HG03103 (cell line): ENCODE results near the gene HIVEP1.
A peak's percentile ranks its signal among the peaks of the same experiment; 100 is the strongest.

ENCODE experiments used
- ATAC-seq: cut with Tn5 transposase; IDR thresholded peaks from one replicate; pipeline ENCODE4 v1.9.1; 2021; ENCODE audit warnings: low read depth; ENCODE audit not compliant: unreplicated experiment

The HIVEP1 gene

DNA sequence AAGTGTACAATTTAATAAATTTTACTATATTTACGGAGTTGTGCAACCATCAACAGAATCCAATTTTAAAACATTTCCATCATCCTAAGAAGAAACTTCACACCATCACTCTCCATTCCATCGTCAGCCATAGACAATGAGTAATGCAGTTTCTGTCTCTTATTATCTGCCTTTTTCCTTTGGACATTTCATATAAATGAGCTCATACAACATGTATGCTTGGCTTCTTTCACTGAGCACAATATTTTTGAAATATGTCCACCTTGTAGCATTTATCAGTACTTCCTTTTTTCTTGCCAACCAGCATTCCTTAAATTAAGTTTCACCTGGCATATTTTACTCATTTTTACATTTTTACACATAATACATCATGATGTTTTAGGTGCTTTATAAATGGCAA is 22.7 kb upstream of the HIVEP1 start:
- ATAC-seq, result no peak

DNA sequence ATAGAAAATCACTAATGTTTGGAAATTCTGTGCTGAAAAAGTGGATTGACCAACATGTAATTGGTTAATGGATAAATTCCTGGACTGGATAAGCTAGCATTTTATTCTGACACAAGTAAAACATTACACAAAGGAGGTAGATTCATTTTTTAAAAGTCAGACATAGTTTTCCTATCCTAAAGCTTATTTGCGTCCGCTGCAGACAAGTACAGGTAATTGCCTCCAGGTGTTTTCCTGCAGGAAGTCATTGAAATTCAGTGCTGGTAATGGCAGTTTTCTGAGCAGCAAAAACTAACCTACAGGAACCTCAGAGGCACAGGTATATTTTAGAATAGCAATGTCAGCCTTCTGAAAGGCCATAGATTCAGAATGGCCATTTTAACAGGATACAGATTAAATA is 20.0 kb upstream of the HIVEP1 start:
- no peak for ATAC-seq

DNA sequence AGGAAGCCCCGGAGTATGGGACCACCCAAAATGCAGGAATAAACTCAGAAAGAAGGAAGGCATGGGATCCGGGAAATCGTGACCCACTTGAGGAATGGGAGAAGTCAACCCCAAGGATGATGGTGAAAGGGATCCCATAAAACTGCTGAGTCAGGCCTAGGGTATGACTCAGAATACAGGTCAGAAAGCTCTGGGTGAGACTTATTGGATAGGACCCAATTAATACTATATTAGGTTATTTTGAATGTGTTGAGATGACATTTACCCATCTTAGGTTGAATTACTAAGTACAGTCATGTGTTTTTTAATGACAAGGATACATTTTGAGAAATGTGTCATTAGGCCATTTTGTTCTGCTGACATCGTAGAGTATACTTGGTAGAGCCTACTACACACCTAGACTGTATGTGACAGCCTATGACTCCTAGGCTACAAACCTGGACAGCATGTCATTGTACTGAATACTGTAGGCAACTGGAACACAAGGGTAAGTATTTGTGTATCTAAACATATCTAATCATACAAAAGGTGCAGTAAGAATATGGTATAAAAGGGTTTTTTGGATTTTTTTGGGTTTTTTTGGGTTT is 17.1 kb upstream of the HIVEP1 start:
- no peak for ATAC-seq

DNA sequence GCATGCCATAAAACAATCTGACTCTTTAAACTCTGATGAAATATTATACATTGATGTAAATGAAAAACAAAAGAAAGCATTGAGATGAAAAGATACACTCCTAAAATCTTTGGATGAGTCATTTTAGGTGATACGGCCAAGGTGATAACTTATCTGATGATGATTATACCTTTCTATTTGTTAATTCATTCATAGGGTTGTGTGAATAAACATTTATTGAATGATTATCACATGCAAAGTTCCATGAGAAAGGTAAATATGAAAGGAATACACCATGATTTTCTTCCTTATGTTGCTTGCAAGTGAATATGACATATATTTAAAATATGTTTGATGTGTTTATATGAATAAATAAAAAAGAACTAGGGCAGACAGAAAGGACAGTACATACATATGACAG is 15.4 kb upstream of the HIVEP1 start:
- ATAC-seq, result no peak

DNA sequence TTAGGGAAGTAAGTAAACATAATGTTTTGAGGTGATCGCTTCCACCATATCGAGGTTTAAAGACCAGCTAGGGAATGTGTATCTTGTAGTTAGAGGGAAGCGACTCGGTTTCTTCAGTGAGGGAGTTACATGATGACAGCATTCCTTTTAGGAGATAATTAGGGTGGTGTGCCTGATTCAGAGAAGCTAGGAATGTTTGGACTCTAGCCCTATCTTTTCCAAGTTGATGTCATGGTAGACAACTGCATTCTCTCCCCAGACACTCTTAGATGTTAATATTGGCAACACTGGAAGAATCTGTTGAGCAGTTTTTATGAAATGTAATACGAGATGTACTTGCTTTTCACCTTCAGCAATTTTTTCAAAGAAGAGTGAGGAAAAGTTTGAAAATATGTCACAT is 12.9 kb upstream of the HIVEP1 start:
- ATAC-seq, result no peak

DNA sequence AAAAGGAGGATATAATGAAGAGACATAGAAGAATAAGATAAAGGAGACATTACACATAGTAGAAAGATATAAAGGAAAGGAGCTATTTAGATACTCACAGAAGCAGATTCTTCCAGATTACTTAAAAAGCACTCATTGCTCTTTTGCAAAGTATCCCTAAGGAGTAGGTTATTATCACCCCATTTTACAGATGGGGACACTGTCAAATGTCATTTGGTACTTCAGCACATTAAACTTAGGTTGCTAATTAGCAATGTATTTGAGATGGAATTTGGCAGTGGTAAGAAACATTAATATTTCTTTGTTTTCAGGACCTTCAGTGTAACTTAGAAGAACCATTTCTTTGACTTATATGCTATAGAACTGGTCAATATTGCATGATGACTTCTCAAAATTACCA is 11.9 kb upstream of the HIVEP1 start:
- ATAC-seq, result no peak

DNA sequence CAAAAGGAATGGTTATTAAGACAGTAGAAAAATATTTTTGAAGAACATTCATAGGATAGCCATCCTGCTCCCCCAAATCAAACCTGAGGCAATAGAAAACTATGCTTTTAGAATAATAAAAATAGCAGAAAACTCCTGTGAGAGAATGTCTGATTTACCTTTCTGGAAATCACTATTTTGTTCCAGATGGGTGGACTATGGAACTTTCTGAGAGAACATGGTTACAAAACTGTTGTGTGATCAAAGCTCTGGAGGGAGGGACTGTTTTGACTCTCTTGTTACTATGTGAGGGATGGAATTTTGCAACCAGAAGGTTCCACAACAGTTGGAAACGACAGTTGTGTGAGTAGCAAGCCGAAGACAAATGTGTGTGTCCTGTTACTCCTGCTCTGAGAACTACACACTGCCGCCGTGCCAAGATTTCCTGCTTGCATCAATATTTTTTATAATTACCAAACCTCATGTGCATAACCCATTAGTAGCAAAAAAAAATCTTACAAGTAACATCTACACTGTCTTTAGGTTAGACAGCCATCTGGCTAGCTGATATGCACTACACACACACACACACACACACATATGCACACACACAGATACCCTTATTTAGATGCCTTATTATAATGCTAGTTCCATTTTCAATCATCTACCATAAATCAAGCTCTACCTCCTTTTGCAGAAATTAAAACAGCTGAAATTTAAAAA is 11.0 kb upstream of the HIVEP1 start:
- ATAC-seq, result no peak

DNA sequence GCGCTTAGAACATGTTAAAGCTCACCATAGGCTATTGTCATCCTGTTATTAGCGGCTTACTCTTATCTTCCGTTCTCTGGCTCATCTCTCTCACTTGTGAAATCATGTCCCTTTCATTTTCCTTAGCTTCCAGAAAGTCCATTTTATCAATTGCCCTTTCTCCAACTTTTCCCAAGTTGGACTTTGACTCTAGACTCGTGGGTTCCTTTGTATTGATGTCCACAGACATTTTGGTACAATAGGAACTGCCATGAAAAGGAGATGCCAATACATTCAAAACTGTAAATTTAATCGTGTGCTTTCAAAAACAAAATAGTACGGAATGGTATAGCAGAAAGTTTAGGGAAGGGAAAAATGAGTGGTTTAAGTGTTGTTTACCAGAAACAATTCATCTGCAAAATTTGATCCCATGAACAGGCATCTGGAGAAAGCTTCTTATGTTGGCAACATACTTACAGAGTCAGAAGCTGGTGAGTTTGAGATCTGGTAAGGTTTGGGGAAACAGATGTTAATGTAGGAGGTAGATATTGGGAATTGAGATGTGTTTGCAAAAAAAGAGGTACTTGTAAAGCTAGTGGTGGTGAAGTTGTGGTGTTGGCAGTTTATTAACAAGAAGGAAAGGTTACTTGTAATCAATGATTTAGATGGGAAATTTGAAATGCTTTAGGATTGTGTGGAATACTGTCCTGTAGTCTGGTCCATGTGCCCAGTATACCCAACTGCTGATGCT is 10.2 kb upstream of the HIVEP1 start:
- no peak for ATAC-seq

DNA sequence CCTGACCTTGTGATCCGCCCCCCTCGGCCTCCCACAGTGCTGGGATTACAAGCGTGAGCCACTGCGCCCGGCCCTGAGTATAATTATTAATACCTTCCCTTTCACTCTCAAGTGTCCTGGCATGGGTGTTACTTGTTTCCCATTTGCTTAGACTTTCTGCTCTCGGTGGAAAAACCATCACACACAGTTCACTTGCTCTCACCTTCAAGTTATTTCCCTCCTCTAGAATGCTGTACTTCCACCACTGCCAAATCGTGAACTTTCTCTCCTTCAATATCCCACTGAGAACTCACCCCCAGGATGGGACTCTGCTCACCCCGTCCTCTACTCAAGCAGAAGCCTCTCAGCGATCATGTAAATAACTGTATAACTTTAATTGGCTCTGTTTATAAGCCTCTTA is 4.6 kb upstream of the HIVEP1 start:
- ATAC-seq, result no peak

DNA sequence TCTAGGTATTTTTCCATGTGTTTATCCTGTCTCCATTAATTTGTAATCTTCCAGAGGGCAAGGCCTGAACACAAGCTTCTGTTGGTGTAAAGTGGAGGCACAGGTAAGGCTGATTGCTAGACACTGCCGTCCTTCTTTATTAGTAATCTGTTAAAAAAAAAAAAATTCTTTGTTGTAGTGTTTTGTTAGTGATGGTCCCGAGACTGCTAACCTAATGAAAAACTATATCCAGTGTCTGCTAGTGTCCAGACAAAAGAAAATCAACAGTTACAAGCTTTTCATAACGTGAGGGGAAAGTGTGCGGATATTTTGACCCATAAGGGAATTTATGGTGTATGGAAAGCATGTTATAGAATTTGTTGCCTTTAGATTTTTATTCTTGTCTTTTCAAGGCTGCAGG is 4.2 kb upstream of the HIVEP1 start:
- ATAC-seq, result no peak

DNA sequence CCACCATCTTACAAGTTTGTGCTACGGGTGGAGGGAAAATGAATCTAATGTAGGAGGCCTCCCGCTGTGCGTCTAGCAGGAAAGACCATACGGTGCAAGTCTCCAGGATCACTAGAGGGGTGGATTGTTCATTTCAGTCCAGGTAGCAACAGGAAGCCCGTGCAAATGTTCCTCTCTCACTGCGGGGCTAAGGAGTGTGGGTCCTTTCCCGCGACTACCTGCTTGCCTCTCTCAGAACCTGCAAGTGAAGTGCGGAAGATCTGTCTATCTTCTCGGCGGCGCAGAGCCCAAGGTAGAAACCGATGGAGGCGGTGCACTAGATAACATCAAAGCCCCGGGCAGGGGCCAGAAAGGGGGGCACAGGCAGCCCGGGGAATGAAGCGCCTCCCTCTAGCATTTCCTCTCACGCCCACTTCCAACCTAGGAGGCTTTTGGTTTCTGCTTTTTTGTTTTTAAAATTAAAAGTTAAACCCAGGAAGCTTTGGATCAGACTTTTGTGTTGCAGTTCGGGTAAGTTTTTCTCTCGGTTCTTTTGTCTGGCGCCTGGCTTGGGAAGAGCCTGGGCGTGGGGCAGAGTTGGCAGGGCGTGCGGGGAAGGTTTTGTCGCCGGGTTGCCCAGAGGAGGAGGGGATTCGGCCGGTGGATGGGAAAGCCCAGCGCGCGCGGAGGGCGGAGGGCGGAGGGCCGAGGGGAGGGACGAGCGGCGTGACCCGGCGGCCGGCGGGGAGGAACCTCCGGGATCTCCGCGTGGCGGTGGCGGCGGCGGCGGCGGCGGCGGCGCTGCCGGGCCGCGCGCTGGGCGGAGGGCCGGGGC is 3.5 kb upstream of the HIVEP1 start:
- peak; percentile 22 for ATAC-seq

DNA sequence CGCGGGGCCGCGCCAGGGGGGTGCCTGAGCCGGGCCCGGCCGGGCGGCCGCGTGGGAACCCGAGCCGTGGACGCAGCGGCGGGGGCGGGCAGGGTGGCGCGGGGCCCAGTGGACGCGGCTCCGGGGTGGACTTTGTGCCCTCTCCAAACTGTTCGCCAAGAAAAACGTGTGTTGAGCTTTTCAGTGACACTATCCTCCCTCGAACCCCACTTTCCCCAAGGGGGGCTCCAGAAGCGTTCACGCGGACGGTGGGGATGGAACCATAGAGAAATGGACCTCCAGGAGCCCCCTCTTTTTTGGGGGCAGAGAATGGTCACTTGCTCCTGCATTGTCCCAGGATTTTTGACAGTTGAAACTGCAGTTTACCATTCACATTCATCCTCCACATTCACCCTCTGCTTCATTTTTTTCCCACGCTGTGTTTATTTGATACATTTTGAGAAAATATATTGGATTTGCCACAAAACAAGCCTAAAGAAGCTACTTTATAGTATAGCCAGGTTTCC is 2.9 kb upstream of the HIVEP1 start:
- no peak for ATAC-seq

DNA sequence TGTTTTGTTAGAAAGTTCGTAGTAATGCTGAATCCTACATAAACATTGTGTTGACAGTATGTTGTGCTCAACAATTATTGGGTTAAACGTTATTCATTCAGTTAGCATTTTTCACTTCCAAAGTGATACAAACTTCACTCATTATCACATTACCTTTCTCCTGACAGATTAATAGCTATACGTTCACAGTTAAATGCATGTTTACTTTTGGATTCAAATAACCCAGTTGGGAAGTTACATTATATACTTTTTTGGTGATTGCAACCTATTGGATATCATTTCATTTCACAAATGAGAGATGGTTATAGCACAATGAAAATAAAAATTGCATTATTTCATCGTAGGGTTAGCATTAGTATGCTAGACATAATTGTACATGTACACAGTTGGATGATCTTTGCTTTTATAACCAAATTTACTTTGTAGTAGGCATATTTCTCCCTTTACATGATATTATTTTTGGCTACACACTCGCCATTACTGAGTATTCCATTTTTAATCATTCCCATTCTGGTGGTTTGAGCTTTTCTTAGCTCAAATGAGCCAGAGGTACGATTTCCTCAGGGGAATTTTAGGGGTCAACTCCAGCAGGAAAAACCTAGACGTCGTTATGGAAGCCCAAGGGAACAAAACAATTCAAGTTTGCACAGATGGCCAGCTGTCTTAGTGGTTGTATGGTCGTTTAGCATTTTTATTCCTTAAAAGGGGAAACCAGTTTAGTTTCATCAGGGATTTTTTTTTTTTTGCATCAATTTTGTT is 2.1 kb upstream of the HIVEP1 start:
- ATAC-seq, result no peak

DNA sequence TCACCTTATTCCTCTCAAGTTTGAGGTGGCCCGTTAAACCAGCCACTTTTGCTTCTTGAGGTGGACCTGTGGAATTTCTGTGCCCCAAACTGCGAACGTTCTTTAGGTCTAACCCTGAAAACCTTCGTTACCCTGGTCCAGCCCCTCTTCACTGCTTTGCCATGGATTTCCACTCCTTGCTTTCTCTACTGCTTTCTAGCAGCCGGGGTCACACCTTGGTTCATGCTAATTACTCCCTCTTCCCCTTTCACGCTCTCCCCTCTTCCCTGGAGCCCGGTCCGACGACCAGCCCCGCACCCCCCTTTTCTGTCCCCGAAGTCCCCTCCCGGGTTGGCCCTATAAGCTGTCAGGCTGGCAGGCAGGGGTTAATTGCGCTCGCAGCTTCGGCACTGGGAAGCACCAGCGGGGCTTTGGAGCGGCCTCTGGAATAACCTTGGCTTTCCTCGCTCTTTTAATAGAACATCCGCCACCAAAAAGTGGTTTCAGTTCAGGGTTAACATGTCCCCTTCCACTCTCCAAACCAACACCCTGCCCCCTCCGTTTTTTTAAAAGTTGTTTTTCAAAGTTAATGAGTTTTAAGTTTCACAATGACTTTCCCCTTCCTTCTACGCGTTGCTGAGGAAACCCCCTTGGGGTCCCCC is 1.4 kb upstream of the HIVEP1 start:
- peak; percentile 16 for ATAC-seq

DNA sequence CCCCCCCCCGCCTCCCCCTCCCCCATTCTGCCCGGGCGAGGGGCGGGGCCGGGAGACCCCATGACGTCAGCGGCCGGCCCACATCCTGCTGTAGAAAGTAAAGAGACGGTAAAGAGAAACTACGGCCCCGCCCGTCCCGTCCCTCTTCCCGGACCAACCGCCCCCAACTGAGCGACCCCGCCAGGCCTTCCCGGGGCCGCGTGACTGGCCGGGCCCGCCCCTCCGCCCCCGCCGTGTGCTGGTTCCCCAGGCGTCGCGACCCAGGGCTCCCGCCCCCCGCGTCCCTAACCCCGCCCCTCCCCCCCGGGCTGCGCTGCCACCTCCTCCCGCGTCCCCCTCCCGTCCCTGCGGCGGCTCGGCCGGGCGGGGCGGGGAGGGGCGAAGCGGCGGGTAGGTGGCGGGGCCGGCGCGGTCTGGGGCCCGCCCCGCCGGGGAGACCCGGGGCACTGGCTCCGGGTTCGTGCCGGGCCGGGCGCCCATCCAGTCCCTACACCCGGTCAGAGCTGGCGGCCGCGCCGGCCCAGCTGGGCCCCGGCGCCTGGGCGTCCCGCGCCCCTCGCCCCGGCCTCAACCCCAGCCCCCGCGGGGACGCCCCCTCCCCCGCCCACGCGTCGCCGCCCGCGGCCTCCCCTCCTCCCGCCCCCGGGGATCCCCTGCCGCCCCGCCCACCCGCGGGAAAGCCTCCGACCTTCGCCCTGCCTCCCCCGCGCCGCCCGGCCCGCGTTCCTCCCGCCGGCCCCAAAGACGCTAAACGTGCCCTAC is 655 bp upstream of the HIVEP1 start:
- ATAC-seq, result peak; percentile 46

DNA sequence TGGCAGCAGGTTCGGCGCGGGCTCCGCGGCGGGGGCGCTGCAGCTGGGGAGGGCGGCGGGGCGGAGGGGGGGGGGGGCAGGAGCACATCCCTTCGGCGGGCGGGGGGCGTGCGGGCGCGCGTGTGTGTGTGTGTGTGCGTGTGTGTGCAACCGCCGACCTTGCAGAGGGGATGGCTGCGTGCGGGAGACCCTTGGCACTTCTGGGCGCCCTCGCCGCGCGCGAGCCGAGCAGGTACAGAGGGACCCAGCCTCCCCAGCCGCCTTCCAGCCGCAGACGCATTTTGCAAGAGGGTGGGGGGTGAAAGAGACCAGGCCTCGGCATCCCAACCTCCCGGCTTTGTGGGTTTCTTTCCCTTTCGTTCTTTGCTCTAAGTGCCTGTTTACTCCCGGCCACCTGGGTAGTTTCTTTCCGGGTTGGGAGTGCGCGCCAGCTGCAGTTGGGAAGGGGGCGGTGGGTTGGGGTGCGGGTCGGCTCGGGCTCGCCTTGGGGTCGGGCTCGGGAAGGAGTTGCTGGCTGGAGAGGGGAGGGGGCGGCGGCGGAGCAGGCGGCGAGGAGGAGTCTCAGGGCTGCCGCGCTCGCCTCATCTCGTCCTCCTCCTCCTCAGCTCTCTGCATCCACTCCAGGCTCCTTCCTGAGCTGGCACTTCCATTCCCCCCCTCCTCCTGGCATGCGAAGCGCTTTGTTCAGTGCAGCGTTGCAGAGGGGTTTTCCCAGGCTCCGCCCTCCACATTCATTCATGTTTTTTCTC is 620 bp downstream of the HIVEP1 start:
- no peak for ATAC-seq

DNA sequence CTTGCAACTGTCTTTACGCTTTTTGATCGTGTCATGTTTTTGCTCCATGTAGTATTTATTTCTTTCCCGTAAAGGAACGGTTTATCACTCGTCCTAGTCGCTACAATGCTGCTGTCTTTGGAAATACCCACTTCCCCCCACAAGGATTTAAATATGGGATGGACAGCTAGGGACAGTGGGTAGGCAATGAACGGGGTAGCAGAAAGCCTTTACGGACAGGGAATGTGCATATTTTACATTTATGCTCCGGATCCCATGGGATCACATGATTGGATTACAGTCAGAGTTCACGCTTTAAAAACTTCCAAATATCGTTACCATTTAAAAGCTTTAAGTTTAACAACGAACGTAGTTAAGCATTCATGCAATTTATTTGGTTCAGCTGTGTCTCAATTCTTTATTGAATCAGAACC is 1.2 kb downstream of the HIVEP1 start:
- no peak for ATAC-seq
